ENCODE measurements around the gene KRTAP9-8.
"Not testable (repeated sequence)": the region's sequence is repeated elsewhere in the genome, so short reads cannot be mapped to it uniquely, and the experiment has no call there.

Gene KRTAP9-8

GRCh38 chr17:41212524-41213169, 25.2 kb upstream of the KRTAP9-8 start:
- Histone ChIP-seq H3K36me3 (no peaks in the 10 kb centered on the region), H3K4me3 (ENCODE audit: low read depth, low read length) (no peak overlapping the region), H3K9me3 (ENCODE audit: severe bottlenecking) (peaks cover 7% of the 10 kb centered on the region), H3K27me3 (ENCODE audit: insufficient read depth, low read depth, severe bottlenecking) (peaks cover 99% of the 10 kb centered on the region), H3K27ac (no peak overlapping the region)
- TF ChIP-seq CTCF (IDR thresholded peaks at IDR 0.05; ENCODE audit: low read depth, low read length), result no peak
- DNase-seq, result no peak

GRCh38 chr17:41215681-41216080, 22.1 kb upstream of the KRTAP9-8 start:
- DNase-seq, result no peak
- peaks cover 99% of the 10 kb centered on the region for H3K27me3 ChIP-seq (ENCODE audit: insufficient read depth, low read depth, severe bottlenecking)
- H3K36me3 ChIP-seq, result no peaks in the 10 kb centered on the region
- H3K27ac ChIP-seq, result no peak overlapping the region
- no peak for TF ChIP-seq CTCF (IDR thresholded peaks at IDR 0.05; ENCODE audit: low read depth, low read length)
- H3K9me3 ChIP-seq (ENCODE audit: severe bottlenecking), result peaks cover 12% of the 10 kb centered on the region
- H3K4me3 ChIP-seq (ENCODE audit: low read depth, low read length), result no peak overlapping the region

- no peak for DNase-seq
- Histone ChIP-seq H3K27ac (no peak overlapping the region), H3K4me3 (ENCODE audit: low read depth, low read length) (no peak overlapping the region), H3K36me3 (no peaks in the 10 kb centered on the region), H3K9me3 (ENCODE audit: severe bottlenecking) (peaks cover 5% of the 10 kb centered on the region), H3K27me3 (ENCODE audit: insufficient read depth, low read depth, severe bottlenecking) (peaks cover 73% of the 10 kb centered on the region)
- TF ChIP-seq CTCF (IDR thresholded peaks at IDR 0.05; ENCODE audit: low read depth, low read length), result no peak
These were observed 14.0 kb upstream of the KRTAP9-8 start for GRCh38 chr17:41223821-41224220.

- no peaks in the 10 kb centered on the region for H3K36me3 ChIP-seq
- H3K9me3 ChIP-seq (ENCODE audit: severe bottlenecking), result no peaks in the 10 kb centered on the region
- TF ChIP-seq CTCF (IDR thresholded peaks at IDR 0.05; ENCODE audit: low read depth, low read length), result no peak
- H3K27me3 ChIP-seq (ENCODE audit: insufficient read depth, low read depth, severe bottlenecking), result peaks cover 73% of the 10 kb centered on the region
- no peak overlapping the region for H3K27ac ChIP-seq
- H3K4me3 ChIP-seq (ENCODE audit: low read depth, low read length), result no peak overlapping the region
- DNase-seq, result no peak
These were observed 11.7 kb upstream of the KRTAP9-8 start for GRCh38 chr17:41226051-41226450.

GRCh38 chr17:41226598-41227095, 11.2 kb upstream of the KRTAP9-8 start, which contains the start of gene KRTAP9-2:
Gene KRTAP9-2, plus strand, starts transcription at chr17:41226648. Its CDS starts 7 bp downstream, at chr17:41226655.
- H3K4me3 ChIP-seq (ENCODE audit: low read depth, low read length); DNase-seq; H3K27ac ChIP-seq; H3K9me3 ChIP-seq (ENCODE audit: severe bottlenecking); H3K36me3 ChIP-seq: not testable (repeated sequence)
- peaks cover 73% of the 10 kb centered on the region for H3K27me3 ChIP-seq (ENCODE audit: insufficient read depth, low read depth, severe bottlenecking)

- no peak overlapping the region for H3K4me3 ChIP-seq (ENCODE audit: low read depth, low read length)
- no peak for DNase-seq
- no peaks in the 10 kb centered on the region for H3K9me3 ChIP-seq (ENCODE audit: severe bottlenecking)
- H3K36me3 ChIP-seq, result no peaks in the 10 kb centered on the region
- H3K27ac ChIP-seq, result no peak overlapping the region
- H3K27me3 ChIP-seq (ENCODE audit: insufficient read depth, low read depth, severe bottlenecking), result peaks cover 80% of the 10 kb centered on the region
- TF ChIP-seq CTCF (IDR thresholded peaks at IDR 0.05; ENCODE audit: low read depth, low read length), result no peak
These were observed 7.7 kb upstream of the KRTAP9-8 start for GRCh38 chr17:41230094-41230493.
